GM12878 (cell line): ENCODE measurements around the gene MYLK4. TPM values are rescaled to one million over a fixed set of nuclear protein-coding genes. Genes with fewer than 3 reads are reported as not detected.

Source experiments
- ATAC-seq: fragments of 200-7000 bp; cut with Tn5 transposase; 3 replicates; pipeline ENCODE4 v1.9.1; 2020; ENCODE audit warnings: mild to moderate bottlenecking, moderate library complexity
- BruUV-seq: library from RNA; stranded (reverse); fragments of 400-500 nt; replicated peaks from 2 replicates; lab custom pipeline; 2021; lab: Mats Ljungman, UMichigan
- CTCF ChIA-PET: fragments of 300-600 bp; sonication (Branson Sonifier 250); formaldehyde crosslinking; extraction: SDS; loops from one replicate; lab custom pipeline; 2021; ENCODE audit warnings: inconsistent platforms; lab: Yijun Ruan, JAX
- POLR2A ChIA-PET: fragments of 350-600 bp; formaldehyde crosslinking; extraction: SDS; loops from one replicate; lab custom pipeline; 2021; ENCODE audit warnings: inconsistent platforms; lab: Charles Lee
- RAD21 ChIA-PET: fragments of 300-600 bp; sonication (Branson Sonifier 250); formaldehyde crosslinking; loops from one replicate; lab custom pipeline; 2023; ENCODE audit warnings: antibody characterized with exemption; ENCODE audit not compliant: unreplicated experiment; lab: Charles Lee
- SMC1A ChIA-PET: fragments of 300-600 bp; sonication (Branson Sonifier 250); formaldehyde crosslinking; loops from one replicate; lab custom pipeline; 2023; ENCODE audit not compliant: unreplicated experiment, uncharacterized antibody; lab: Charles Lee
- DNase-seq: peaks from one replicate; pipeline ENCODE4 v3.0.0-alpha.2; 2011; ENCODE audit warnings: low read depth, low spot score
- FAIRE-seq: peaks from 3 replicates; lab custom pipeline; 2011; peaks lifted over from hg19 to GRCh38; lab: Jason Lieb, UNC
- H2AFZ ChIP-seq: 2 replicates; pipeline ENCODE4 v1.6.0; 2011; ENCODE audit warnings: low read depth, low read length, control low read depth; ENCODE audit not compliant: control insufficient read depth
- H3K27ac ChIP-seq: 2 replicates; pipeline ENCODE4 v1.5.1; 2011; ENCODE audit warnings: control low read depth; ENCODE audit not compliant: control insufficient read depth, insufficient read depth
- H3K27me3 ChIP-seq, 2 experiments: replicated peaks in 1 of 2; 2 replicates each; pipeline versions ENCODE4 v1.6.0 to v1.6.1; 2011; ENCODE audit warnings: low read length in 1 of 2; ENCODE audit not compliant: control insufficient read depth in 2 of 2, insufficient read depth in 2 of 2
- H3K36me3 ChIP-seq, 2 experiments: 2 replicates each; pipeline ENCODE4 v1.5.1; 2011; ENCODE audit warnings: low read length in 1 of 2; ENCODE audit not compliant: control insufficient read depth in 2 of 2, insufficient read depth in 2 of 2
- H3K4me1 ChIP-seq: 2 replicates; pipeline ENCODE4 v1.6.1; 2011; ENCODE audit warnings: mild to moderate bottlenecking, low read length, moderate library complexity, mixed read lengths; ENCODE audit not compliant: control insufficient read depth, insufficient read depth
- H3K4me2 ChIP-seq: 2 replicates; pipeline ENCODE4 v1.6.0; 2011; ENCODE audit warnings: control low read depth; ENCODE audit not compliant: control insufficient read depth, insufficient read depth
- H3K4me3 ChIP-seq: fragments of 200-600 bp; sonication (generic); 2 replicates; pipeline ENCODE4 v1.5.1; 2016
- H3K79me2 ChIP-seq: 2 replicates; pipeline ENCODE4 v1.6.0; 2011; ENCODE audit warnings: low read length; ENCODE audit not compliant: control insufficient read depth, insufficient read depth
- H3K9ac ChIP-seq: 2 replicates; pipeline ENCODE4 v1.8.0; 2011; ENCODE audit warnings: low read length, control low read depth, mixed read lengths; ENCODE audit not compliant: control insufficient read depth, insufficient read depth
- H3K9me3 ChIP-seq: replicated peaks from 3 replicates; pipeline ENCODE4 v1.5.1; 2011; ENCODE audit warnings: mild to moderate bottlenecking, low read length; ENCODE audit not compliant: control insufficient read depth, insufficient read depth
- H4K20me1 ChIP-seq: 2 replicates; pipeline ENCODE4 v1.6.0; 2011; ENCODE audit not compliant: control insufficient read depth, insufficient read depth
- BACH1 ChIP-seq: fragments of 450-650 bp; IDR thresholded peaks from 2 replicates; pipeline ENCODE4 v1.6.1; 2017; ENCODE audit warnings: mild to moderate bottlenecking, borderline replicate concordance
- CBX3 ChIP-seq: fragments of 200-600 bp; sonication (generic); IDR thresholded peaks from 2 replicates; pipeline ENCODE4 v1.6.1; 2016; ENCODE audit warnings: low read depth, borderline replicate concordance
- CREM ChIP-seq: IDR thresholded peaks from 2 replicates; pipeline ENCODE4 v1.6.1; 2014; ENCODE audit warnings: antibody characterized with exemption, low read depth
- CTCF ChIP-seq, 3 experiments: IDR thresholded peaks in 2 of 3; conservative IDR thresholded peaks in 1 of 3; 2 replicates each; pipeline ENCODE4 v1.5.1; 2011; ENCODE audit warnings: low read depth in 3 of 3, low read length in 3 of 3, mild to moderate bottlenecking in 3 of 3, control low read depth in 2 of 3, moderate library complexity in 2 of 3, inconsistent platforms in 1 of 3, mixed read lengths in 1 of 3; ENCODE audit not compliant: control insufficient read depth in 2 of 3, insufficient read depth in 1 of 3; ENCODE audit errors: extremely low read depth in 1 of 3
- ELK1 ChIP-seq: IDR thresholded peaks from 2 replicates; pipeline ENCODE4 v1.6.1; 2012; ENCODE audit warnings: low read depth, low read length, improper control_type of control experiment
- ETV6 ChIP-seq, 2 experiments: fragments of 450-650 bp in 1 of 2; IDR thresholded peaks in 1 of 2; conservative IDR thresholded peaks in 1 of 2; 2 replicates each; pipeline ENCODE4 v1.6.1; 2014; ENCODE audit warnings: antibody characterized with exemption in 1 of 2, borderline replicate concordance in 1 of 2, low read depth in 1 of 2, mild to moderate bottlenecking in 1 of 2, moderate library complexity in 1 of 2
- IRF4 ChIP-seq: IDR thresholded peaks from 2 replicates; pipeline ENCODE4 v1.6.1; 2011; ENCODE audit warnings: low read depth, low read length
- NFYB ChIP-seq: IDR thresholded peaks from 2 replicates; pipeline ENCODE4 v1.6.1; 2011; ENCODE audit warnings: low read depth, mild to moderate bottlenecking, low read length, improper control_type of control experiment, moderate library complexity; ENCODE audit not compliant: insufficient read depth
- NR2C2 ChIP-seq: IDR thresholded peaks from 2 replicates; pipeline ENCODE4 v1.6.1; 2011; ENCODE audit warnings: borderline replicate concordance, low read depth; ENCODE audit not compliant: control insufficient read depth, insufficient read length
- PML ChIP-seq: IDR thresholded peaks from 2 replicates; pipeline ENCODE4 v1.6.1; 2012; ENCODE audit warnings: low read length, inconsistent platforms
- POLR2AphosphoS2 ChIP-seq: IDR thresholded peaks from 2 replicates; pipeline ENCODE4 v1.6.1; 2011; ENCODE audit warnings: low read depth, mild to moderate bottlenecking, low read length, improper control_type of control experiment, moderate library complexity
- RB1 ChIP-seq: fragments of 450-650 bp; formaldehyde crosslinking; IDR thresholded peaks from 2 replicates; pipeline ENCODE4 v1.6.1; 2017; ENCODE audit warnings: mild to moderate bottlenecking, borderline replicate concordance
- RUNX3 ChIP-seq: IDR thresholded peaks from 2 replicates; pipeline ENCODE4 v1.6.1; 2012; ENCODE audit warnings: low read length, inconsistent platforms
- WGBS: methylation state at CpG from one replicate; pipeline ENCODE4 v1.1.6; 2016; ENCODE audit warnings: low lambda C conversion rate; ENCODE audit not compliant: insufficient replicate concordance, insufficient coverage; ENCODE audit errors: missing lambda C conversion rate; 5-methylcytosine and 5-hydroxymethylcytosine counted together
- in situ Hi-C: fragments of 300-500 bp; cut with MboI; formaldehyde crosslinking; loops from 9 replicates; pipeline ENCODE4 v1.14.3; 2018; ENCODE audit warnings: mixed read lengths
- intact Hi-C: fragments of 100-400 bp; cut with micrococcal nuclease; formaldehyde crosslinking; loops from one replicate; pipeline ENCODE4 v1.14.2; 2022; ENCODE audit not compliant: unreplicated experiment
- polyA plus RNA-seq, 11 experiments: library from polyadenylated mRNA; depleted of rRNA in 4 of 11; unstranded in 6 of 11; stranded (reverse) in 5 of 11; fragments of >200 nt; fragmentation: Nextera tagmentation in 4 of 11; fragmentation: Illumina TruSeq in 1 of 11; extraction: Ambion mirVana in 4 of 11; extraction: Trizol in 1 of 11; gene quantifications; 1 replicate in 1 of 11; 2 replicates in 10 of 11; pipeline versions ENCODE4 v1.2.1 to v1.2.3, GENCODE V29; 2011 to 2016; ENCODE audit warnings: inconsistent platforms in 2 of 11, missing spikeins in 2 of 11, low read depth in 1 of 11
- total RNA-seq, 4 experiments: library from RNA; depleted of rRNA in 3 of 4; stranded (reverse); fragments of >200 nt in 3 of 4; fragmentation: Illumina TruSeq in 1 of 4; extraction: Trizol in 1 of 4; gene quantifications; 2 replicates each; pipeline versions ENCODE4 v1.2.1 to v1.2.3, GENCODE V29; 2013 to 2021
- TF ChIP-seq, protein P1 (sequence below): fragments of 450-650 bp; IDR thresholded peaks from 2 replicates; pipeline ENCODE4 v1.6.1; 2017; ENCODE audit warnings: mild to moderate bottlenecking, low read depth, inconsistent platforms; ENCODE audit not compliant: poor library complexity, severe bottlenecking
- TF ChIP-seq, protein P2 (sequence below): IDR thresholded peaks from 2 replicates; pipeline ENCODE4 v1.6.1; 2011; ENCODE audit warnings: low read depth, mild to moderate bottlenecking, low read length, moderate library complexity, borderline replicate concordance; ENCODE audit errors: extremely low read depth

MYLK4 gene
- total and polyA plus RNA-seq, 10 of the 15 experiments (the other 5 are each of a cell fraction or from before 2014, with no cell fraction given): under 0.01 to 0.09 (median 0.05) TPM; not detected in 1

GRCh38 chr6:2626401-2626800 is 124.3 kb downstream of the MYLK4 start:
- in situ Hi-C loops: no loop called here
- CTCF ChIA-PET: interaction anchor here (0.6 to 1.8 kb wide), 2 partner anchors 8 to 1683 kb away, joined by 5 to 9 read pairs; no protein-coding TSS in a partner anchor

More at GRCh38 chr6:2626401-2626800, 124.3 kb downstream of the MYLK4 start:
- TF ChIP-seq RUNX3 (no peak), NR2C2 (no peak), CTCF (IDR thresholded peaks at IDR 0.05 in 2 of 3, conservative IDR thresholded peaks at IDR 0.05 in 1 of 3; ENCODE audit: control insufficient read depth in 2 of 3, extremely low read depth in 1 of 3, insufficient read depth in 1 of 3, low read depth in 3 of 3, low read length in 3 of 3) (no peak), PML (no peak), IRF4 (no peak), CBX3 (no peak), CREM (no peak), ELK1 (no peak), NFYB (no peak), RB1 (no peak), BACH1 (no peak), ETV6 (conservative IDR thresholded peaks at IDR 0.05 in 1 of 2, IDR thresholded peaks at IDR 0.05 in 1 of 2; ENCODE audit: borderline replicate concordance in 1 of 2, low read depth in 1 of 2) (no peak), POLR2AphosphoS2 (no peak)
- TF ChIP-seq, protein P1, sequence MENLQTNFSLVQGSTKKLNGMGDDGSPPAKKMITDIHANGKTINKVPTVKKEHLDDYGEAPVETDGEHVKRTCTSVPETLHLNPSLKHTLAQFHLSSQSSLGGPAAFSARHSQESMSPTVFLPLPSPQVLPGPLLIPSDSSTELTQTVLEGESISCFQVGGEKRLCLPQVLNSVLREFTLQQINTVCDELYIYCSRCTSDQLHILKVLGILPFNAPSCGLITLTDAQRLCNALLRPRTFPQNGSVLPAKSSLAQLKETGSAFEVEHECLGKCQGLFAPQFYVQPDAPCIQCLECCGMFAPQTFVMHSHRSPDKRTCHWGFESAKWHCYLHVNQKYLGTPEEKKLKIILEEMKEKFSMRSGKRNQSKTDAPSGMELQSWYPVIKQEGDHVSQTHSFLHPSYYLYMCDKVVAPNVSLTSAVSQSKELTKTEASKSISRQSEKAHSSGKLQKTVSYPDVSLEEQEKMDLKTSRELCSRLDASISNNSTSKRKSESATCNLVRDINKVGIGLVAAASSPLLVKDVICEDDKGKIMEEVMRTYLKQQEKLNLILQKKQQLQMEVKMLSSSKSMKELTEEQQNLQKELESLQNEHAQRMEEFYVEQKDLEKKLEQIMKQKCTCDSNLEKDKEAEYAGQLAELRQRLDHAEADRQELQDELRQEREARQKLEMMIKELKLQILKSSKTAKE: no peak
- TF ChIP-seq, protein P2, sequence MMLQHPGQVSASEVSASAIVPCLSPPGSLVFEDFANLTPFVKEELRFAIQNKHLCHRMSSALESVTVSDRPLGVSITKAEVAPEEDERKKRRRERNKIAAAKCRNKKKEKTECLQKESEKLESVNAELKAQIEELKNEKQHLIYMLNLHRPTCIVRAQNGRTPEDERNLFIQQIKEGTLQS: no peak
- TF ChIP-seq, all 136 proteins: peak for 0
- H3K9ac ChIP-seq: no peak overlapping the region
- H3K27ac ChIP-seq: no peak overlapping the region
- H3K4me1 ChIP-seq: no peaks in the 10 kb centered on the region
- no peaks in the 10 kb centered on the region for H3K36me3 ChIP-seq
- ATAC-seq (no peak), DNase-seq (no peak), FAIRE-seq (no peak)
- no peaks in the 10 kb centered on the region for H4K20me1 ChIP-seq
- no peak overlapping the region for H2AFZ ChIP-seq
- no peak overlapping the region for H3K4me2 ChIP-seq
- H3K4me3 ChIP-seq: no peak overlapping the region
- ChIA-PET POLR2A (no interaction called here), RAD21 (no interaction called here), SMC1A (interaction anchor here (1.4 kb wide), 1 partner anchor 8 kb away, joined by 3 read pairs; no protein-coding TSS in a partner anchor)
- intact Hi-C loops: no loop called here
- H3K27me3 ChIP-seq: peaks cover 0 to 2% of the 10 kb centered on the region in 2 experiments; a peak in 3 of 4 replicates
- H3K79me2 ChIP-seq: no peaks in the 10 kb centered on the region
- WGBS: 54% methylated on average over 7 of the region's 7 CpGs
- H3K9me3 ChIP-seq: no peaks in the 10 kb centered on the region
- BruUV-seq: no TSS peak
